Astrocyte (in vitro differentiated cells and primary cell): Measurements from ENCODE around the gene COX8C. TPM values are rescaled to one million over a fixed set of nuclear protein-coding genes. Genes with fewer than 3 reads are reported as not detected.

Source experiments
- DNase-seq: peaks from one replicate; pipeline ENCODE4 v3.0.0-alpha.2; 2010; ENCODE audit warnings: low read depth
- FAIRE-seq: peaks from 2 replicates; lab custom pipeline; 2011; peaks lifted over from hg19 to GRCh38; lab: Jason Lieb, UNC
- H2AFZ ChIP-seq: 2 replicates; pipeline ENCODE4 v1.6.0; 2012; ENCODE audit warnings: low read depth, low read length, inconsistent platforms
- H3K27ac ChIP-seq: 2 replicates; pipeline ENCODE4 v1.5.1; 2011; ENCODE audit warnings: low read depth, low read length, inconsistent platforms
- H3K27me3 ChIP-seq: 2 replicates; pipeline ENCODE4 v1.6.0; 2011; ENCODE audit warnings: low read length, inconsistent platforms; ENCODE audit not compliant: insufficient read depth
- H3K36me3 ChIP-seq: 2 replicates; pipeline ENCODE4 v1.5.1; 2011; ENCODE audit warnings: low read length, inconsistent platforms; ENCODE audit not compliant: insufficient read depth
- H3K4me1 ChIP-seq: 2 replicates; pipeline ENCODE4 v1.5.1; 2011; ENCODE audit warnings: low read length, inconsistent platforms; ENCODE audit not compliant: insufficient read depth
- H3K4me2 ChIP-seq: 2 replicates; pipeline ENCODE4 v1.6.0; 2012; ENCODE audit warnings: low read length, inconsistent platforms
- H3K4me3 ChIP-seq: 2 replicates; pipeline ENCODE4 v1.5.1; 2011; ENCODE audit warnings: low read depth, mild to moderate bottlenecking, low read length, inconsistent platforms; ENCODE audit not compliant: insufficient read depth
- H3K79me2 ChIP-seq: 2 replicates; pipeline ENCODE4 v1.6.0; 2012; ENCODE audit warnings: mild to moderate bottlenecking, low read length, inconsistent platforms; ENCODE audit not compliant: insufficient read depth
- H3K9ac ChIP-seq: 2 replicates; pipeline ENCODE4 v1.6.0; 2012; ENCODE audit warnings: mild to moderate bottlenecking, low read length, inconsistent platforms
- H3K9me3 ChIP-seq: 2 replicates; pipeline ENCODE4 v1.5.1; 2012; ENCODE audit warnings: low read depth, mild to moderate bottlenecking, low read length, inconsistent platforms; ENCODE audit not compliant: insufficient read depth
- H4K20me1 ChIP-seq: 2 replicates; pipeline ENCODE4 v1.6.0; 2012; ENCODE audit warnings: low read length, inconsistent platforms; ENCODE audit not compliant: insufficient read depth
- H3K27ac Mint-ChIP-seq: one replicate; pipeline ENCODE4 v1.8.0; 2021; ENCODE audit warnings: mild to moderate bottlenecking, mixed read lengths; ENCODE audit not compliant: unreplicated experiment
- H3K27me3 Mint-ChIP-seq: one replicate; pipeline ENCODE4 v1.8.0; 2021; ENCODE audit warnings: low read depth, mixed read lengths; ENCODE audit not compliant: unreplicated experiment
- H3K36me3 Mint-ChIP-seq: one replicate; pipeline ENCODE4 v1.8.0; 2021; ENCODE audit warnings: low read depth, mixed read lengths; ENCODE audit not compliant: unreplicated experiment
- H3K4me1 Mint-ChIP-seq: one replicate; pipeline ENCODE4 v1.8.0; 2021; ENCODE audit warnings: low read depth, mixed read lengths; ENCODE audit not compliant: unreplicated experiment
- H3K4me3 Mint-ChIP-seq: one replicate; pipeline ENCODE4 v1.8.0; 2021; ENCODE audit warnings: mild to moderate bottlenecking, moderate library complexity, mixed read lengths; ENCODE audit not compliant: unreplicated experiment
- H3K9me3 Mint-ChIP-seq: one replicate; pipeline ENCODE4 v1.8.0; 2021; ENCODE audit warnings: mild to moderate bottlenecking, mixed read lengths; ENCODE audit not compliant: unreplicated experiment
- CTCF ChIP-seq: IDR thresholded peaks from 2 replicates; pipeline ENCODE4 v1.5.1; 2011; ENCODE audit warnings: low read depth, mild to moderate bottlenecking, inconsistent platforms, low read length, moderate library complexity; ENCODE audit not compliant: insufficient read depth
- EZH2 ChIP-seq: IDR thresholded peaks from 2 replicates; pipeline ENCODE4 v1.6.1; 2012; ENCODE audit warnings: mild to moderate bottlenecking, low read length, inconsistent platforms; ENCODE audit not compliant: insufficient read depth
- total RNA-seq: library from RNA; stranded (reverse); gene quantifications from 2 replicates; pipeline ENCODE4 v1.2.1, GENCODE V29; 2021

COX8C gene
- total RNA-seq, 1 donor from 2014 or later = not detected

GRCh38 chr14:93329965-93330608, 16.9 kb upstream of the COX8C start:
- no peak overlapping the region for H3K27ac Mint-ChIP-seq
- no peak for DNase-seq
- Histone ChIP-seq H2AFZ (no peak overlapping the region), H3K4me3 (no peak overlapping the region), H3K9me3 (no peaks in the 10 kb centered on the region), H3K36me3 (no peaks in the 10 kb centered on the region), H3K4me2 (peak overlapping the region; percentile 17), H4K20me1 (peaks cover 67% of the 10 kb centered on the region), H3K27me3 (no peaks in the 10 kb centered on the region), H3K79me2 (peaks cover 76% of the 10 kb centered on the region), H3K4me1 (peaks cover 10% of the 10 kb centered on the region), H3K9ac (no peak overlapping the region), H3K27ac (no peak overlapping the region)
- peak overlapping the region; percentile 23 for H3K4me3 Mint-ChIP-seq
- TF ChIP-seq EZH2 = no peak
- no peaks in the 10 kb centered on the region for H3K9me3 Mint-ChIP-seq
- H3K27me3 Mint-ChIP-seq = no peaks in the 10 kb centered on the region
- FAIRE-seq = no peak
- H3K36me3 Mint-ChIP-seq = peaks cover 2% of the 10 kb centered on the region
- peaks cover 16% of the 10 kb centered on the region for H3K4me1 Mint-ChIP-seq

- H3K4me1 Mint-ChIP-seq = peaks cover 16% of the 10 kb centered on the region
- H2AFZ ChIP-seq = no peak overlapping the region
- H3K27me3 Mint-ChIP-seq = no peaks in the 10 kb centered on the region
- no peak for FAIRE-seq
- no peaks in the 10 kb centered on the region for H3K9me3 Mint-ChIP-seq
- H3K27ac ChIP-seq = no peak overlapping the region
- no peaks in the 10 kb centered on the region for H3K36me3 Mint-ChIP-seq
- no peak for DNase-seq
- H3K9ac ChIP-seq = no peak overlapping the region
- H3K36me3 ChIP-seq = no peaks in the 10 kb centered on the region
- H3K79me2 ChIP-seq = peaks cover 71% of the 10 kb centered on the region
- peak overlapping the region; percentile 95 for H3K4me3 Mint-ChIP-seq
- H3K27me3 ChIP-seq = no peaks in the 10 kb centered on the region
- H3K4me1 ChIP-seq = peaks cover 10% of the 10 kb centered on the region
- no peaks in the 10 kb centered on the region for H3K9me3 ChIP-seq
- H3K4me2 ChIP-seq = peak overlapping the region; percentile 98
- TF ChIP-seq CTCF (no peak), EZH2 (no peak)
- H3K4me3 ChIP-seq = no peak overlapping the region
- peaks cover 61% of the 10 kb centered on the region for H4K20me1 ChIP-seq
- H3K27ac Mint-ChIP-seq = no peak overlapping the region
Observed at GRCh38 chr14:93330609-93331000, 16.4 kb upstream of the COX8C start.

- no peaks in the 10 kb centered on the region for H3K9me3 ChIP-seq
- no peak overlapping the region for H3K27ac ChIP-seq
- Mint-ChIP-seq H3K36me3 (peaks cover 3% of the 10 kb centered on the region), H3K27ac (peak overlapping the region; percentile 86), H3K4me1 (peaks cover 16% of the 10 kb centered on the region), H3K4me3 (peak overlapping the region; percentile 95), H3K9me3 (no peaks in the 10 kb centered on the region), H3K27me3 (no peaks in the 10 kb centered on the region)
- H3K4me3 ChIP-seq = peak overlapping the region; percentile 99
- no peaks in the 10 kb centered on the region for H3K36me3 ChIP-seq
- peaks cover 66% of the 10 kb centered on the region for H3K79me2 ChIP-seq
- peak overlapping the region; percentile 90 for H3K9ac ChIP-seq
- DNase-seq (no peak), FAIRE-seq (no peak)
- H3K27me3 ChIP-seq = no peaks in the 10 kb centered on the region
- H3K4me2 ChIP-seq = peak overlapping the region; percentile 98
- peaks cover 10% of the 10 kb centered on the region for H3K4me1 ChIP-seq
- no peak for TF ChIP-seq EZH2
- no peak for TF ChIP-seq CTCF
- H4K20me1 ChIP-seq = peaks cover 57% of the 10 kb centered on the region
- no peak overlapping the region for H2AFZ ChIP-seq
Observed at GRCh38 chr14:93331002-93331727, 15.8 kb upstream of the COX8C start.
